Activated naive CD4-positive, alpha-beta T cell treated with Interleukin-2 at 50 U/mL for 16 hours (primary cell): ENCODE measurements around the gene GALNT14.

Experiments
- DNase-seq: peaks from one replicate; pipeline ENCODE4 v3.0.0-alpha.2; 2020

GALNT14 gene

DNA sequence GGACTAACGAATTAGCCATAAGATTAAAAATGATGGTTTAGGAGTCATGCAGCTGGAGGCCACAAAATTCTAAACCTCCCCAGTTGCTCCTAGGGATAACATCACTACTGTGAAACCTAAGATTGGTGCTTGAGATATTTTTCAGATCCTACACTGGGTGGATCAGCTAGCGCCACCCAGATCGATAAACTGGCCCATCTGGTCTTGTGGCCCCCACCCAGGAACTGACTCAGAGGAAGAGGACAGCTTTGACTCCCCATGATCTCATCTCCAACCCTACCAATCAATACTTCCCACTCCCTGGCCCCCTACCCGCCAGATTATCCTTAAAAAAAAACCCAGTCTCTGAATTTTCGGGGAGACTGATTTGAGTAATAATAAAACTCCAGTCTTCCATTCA, 5.5 kb downstream of the GALNT14 start:
- DNase-seq, result no peak

DNA sequence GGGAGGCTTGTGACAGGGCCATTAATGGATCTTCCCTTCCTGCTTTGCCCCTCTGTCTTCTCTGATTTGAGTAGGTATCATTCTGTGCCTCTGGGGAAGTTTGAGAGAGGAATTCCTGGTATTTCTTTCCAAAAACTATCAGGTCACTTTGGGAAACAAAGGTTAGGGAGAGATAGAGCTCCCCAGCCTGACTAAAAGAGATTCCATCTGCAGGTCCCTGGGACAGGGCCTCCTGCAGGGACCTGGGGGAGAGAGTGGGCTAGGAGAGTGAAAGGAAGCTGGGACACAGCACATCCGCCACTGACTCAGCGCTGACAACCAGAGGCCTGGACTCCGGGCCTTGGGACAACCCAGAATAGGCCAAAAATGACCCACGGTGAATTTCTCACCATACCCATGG, 6.4 kb downstream of the GALNT14 start:
- no peak for DNase-seq

DNA sequence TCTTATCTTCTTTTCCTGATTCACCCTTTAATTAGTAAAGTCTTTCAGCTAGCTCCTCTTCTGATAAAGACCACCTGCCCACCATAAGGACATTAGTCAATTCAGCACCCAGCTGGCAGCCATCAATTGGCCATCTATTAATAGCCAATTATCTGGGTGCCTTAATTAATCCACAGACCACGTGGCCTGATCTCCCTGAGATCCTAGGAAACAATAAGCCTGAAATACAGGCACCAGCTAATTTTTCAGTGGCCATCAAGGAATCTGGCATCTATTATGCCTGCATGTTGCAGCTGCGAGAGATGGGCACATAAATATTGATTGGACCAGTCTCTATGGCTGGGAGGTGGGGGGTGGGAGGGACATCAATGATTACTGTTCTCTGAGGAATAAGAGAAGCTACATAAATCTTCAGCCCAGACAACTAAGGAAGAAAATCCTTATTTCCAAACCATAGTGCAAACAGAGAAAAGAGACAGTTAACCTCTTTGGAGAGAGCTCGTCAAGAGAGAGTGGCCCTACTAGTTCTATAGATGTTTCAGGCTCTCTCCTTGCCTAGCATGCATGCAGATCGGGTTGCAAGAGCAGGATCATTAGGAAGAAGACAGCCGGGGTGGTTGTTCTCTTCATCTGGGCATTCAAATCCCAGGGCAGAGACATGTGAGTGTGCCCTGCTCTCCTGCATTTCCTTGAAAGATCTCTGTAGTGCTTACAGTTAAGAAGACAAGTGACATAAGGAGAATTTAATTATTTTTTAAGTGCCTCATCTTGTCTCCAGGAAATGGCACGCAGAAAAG, 8.7 kb downstream of the GALNT14 start:
- no peak for DNase-seq

DNA sequence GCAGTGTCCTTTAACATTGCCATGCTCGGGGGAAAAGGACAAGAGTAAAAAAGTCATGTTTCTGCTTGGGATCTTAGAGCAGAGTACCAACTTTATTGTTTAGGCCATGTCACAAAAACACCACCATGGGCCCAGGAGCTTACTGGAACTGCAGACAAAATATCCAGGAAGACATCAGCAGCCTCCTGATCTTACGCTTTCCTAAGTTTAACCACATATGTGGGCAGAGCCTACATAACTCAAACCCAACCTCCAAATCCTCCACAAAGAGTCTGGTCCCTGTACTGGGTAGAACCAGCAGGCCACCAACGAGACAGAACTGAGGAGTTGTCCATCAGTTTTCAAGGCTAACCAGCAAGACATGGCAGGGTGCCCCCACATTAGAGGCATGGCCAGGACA, 10.3 kb downstream of the GALNT14 start:
- no peak for DNase-seq

DNA sequence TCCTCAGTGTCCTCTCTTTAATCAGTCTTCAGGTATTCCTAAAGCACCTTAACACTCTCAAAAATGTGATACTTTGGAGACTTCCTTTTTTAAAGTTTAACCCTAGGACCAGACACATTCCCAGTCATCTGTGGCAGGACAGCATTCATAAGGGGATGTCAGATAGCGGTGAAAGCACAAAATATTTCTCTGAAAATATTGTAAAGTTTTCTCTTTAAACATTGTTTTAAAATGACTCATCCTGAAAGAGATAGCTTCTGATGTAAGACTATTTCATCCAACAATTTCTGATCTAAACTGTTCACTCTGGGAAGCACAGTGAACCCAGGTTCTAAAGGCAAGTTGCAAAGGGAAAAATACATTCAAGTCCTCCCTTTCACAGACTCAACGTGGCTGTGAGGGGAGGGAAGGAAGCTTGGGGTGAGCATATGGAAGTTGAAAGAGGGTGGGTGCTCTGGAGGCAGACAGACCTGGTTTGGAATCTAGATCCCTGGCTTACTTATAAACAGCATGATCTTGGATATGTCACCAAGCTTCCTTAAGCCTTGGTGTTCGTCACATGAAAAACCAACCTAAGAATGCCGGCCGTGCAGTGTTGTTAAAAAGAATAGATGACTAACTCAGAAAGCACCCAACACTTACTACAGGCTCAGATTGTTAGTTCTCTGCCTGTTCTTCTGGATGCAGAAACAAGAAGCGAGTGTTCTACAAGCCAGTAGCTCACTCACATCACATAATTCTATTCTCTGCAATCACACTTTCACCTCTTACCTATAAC, 12.1 kb downstream of the GALNT14 start:
- DNase-seq, result no peak

DNA sequence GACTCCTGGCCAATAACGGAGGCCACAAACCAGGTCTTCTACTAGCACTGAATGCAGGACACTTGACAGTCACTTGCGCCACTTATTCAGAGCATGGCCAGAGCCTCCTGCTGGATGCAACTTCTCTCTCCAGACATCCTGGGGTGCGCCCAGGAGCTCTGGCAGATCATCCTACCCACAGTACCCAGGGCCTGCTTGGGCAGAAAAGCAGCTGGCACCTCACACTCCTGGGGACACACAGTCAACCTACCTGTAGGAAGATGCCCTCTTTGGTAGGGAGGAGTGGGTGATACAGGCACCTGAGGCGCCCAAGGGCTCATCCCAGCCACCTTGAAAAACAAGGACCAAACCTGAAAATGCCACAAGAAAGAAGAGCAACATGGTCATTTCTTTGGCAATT, 13.3 kb downstream of the GALNT14 start:
- no peak for DNase-seq

DNA sequence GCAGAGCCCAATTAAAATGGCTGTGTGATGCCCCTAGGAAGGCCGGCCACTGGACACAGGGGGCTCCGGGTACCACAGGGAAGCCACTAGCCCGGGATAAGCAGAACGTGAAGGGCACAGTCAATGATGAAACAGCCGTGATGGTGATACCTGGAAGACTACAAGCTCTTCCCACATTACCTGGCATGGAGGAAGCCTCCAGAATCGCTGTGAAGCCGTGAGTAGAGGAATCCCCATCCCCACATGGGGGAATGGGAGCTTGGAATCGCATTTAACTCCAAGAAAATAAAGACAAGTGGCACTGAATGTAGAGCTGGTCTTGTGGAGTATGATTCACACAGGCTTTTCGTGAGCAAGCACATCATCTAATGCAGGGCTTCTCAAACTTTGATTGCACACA, 16.1 kb downstream of the GALNT14 start:
- no peak for DNase-seq

DNA sequence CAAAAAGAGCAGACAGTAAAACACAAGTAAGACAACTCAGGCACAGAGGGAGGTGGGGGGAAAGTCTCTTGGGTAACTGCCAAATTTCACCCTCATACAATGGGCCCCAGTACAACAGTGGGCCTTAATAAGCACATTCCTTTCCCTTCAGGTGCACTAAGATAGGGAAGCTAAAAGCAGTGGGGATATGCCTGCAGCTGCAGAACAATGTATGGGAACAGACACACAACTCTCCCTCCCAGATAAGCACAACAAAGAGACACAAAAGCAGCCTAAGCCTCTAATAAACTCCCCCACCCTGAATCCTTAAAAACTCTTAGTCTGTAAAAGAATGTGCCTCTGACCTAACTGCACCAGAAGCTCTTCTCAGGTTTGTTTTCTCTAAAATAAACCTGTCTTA, 24.5 kb downstream of the GALNT14 start:
- DNase-seq, result no peak

DNA sequence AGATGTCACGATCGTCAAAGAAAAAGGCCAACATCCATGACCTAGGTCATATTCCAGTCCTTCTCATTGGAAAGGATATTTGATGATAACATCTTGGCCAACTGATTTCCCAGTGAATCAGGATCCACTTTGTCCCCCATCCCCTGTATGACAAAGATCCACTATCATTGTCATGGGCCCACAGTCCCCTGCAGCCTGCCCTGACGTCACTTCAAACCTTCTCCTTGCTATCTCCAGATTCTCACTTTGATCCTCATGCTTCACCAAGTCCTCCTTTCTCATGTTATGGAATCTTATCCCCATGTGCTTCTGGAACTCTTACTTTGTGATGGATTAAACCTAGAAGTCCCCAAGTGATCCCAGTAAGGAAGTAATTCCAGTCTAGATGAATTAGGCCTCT, 25.7 kb downstream of the GALNT14 start:
- no peak for DNase-seq

DNA sequence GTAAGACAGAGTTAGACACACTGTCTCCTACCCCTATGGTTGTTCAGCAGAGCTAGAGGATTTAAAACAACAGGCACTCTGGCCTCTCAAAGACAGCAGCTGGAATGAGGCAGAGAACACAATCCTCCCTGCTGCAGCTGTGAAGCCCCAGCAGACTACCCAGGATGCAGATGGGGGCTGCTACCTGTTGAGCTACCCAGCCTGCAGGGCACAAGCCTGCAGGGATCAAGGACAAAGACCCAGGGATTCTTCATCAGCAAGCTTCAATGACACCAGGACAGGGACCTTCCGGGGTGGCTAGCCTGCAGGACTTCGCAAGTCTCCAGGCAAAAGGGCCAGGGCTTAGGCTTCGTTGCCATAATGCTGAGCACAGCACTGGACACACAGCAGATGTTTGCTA, 27.2 kb downstream of the GALNT14 start:
- DNase-seq, result no peak

DNA sequence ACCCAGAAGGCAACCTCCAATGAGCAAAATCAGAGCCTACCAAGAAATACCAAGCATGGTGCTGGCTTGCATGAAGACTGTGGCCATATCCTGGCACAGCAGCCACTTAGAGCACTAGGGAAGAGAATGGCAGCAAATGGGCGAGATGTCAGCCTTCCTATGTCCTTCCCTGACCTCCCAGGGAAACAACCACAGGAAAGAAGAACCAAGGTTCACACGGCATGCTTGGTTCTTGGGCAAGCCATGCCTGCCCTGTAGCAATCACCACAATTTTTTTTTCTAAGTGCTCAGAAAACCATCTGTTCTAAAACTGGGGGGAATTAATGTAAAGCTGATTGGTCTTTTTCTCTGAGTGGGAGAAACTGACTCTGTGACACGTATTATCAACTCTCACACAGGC, 27.8 kb downstream of the GALNT14 start:
- DNase-seq, result no peak

DNA sequence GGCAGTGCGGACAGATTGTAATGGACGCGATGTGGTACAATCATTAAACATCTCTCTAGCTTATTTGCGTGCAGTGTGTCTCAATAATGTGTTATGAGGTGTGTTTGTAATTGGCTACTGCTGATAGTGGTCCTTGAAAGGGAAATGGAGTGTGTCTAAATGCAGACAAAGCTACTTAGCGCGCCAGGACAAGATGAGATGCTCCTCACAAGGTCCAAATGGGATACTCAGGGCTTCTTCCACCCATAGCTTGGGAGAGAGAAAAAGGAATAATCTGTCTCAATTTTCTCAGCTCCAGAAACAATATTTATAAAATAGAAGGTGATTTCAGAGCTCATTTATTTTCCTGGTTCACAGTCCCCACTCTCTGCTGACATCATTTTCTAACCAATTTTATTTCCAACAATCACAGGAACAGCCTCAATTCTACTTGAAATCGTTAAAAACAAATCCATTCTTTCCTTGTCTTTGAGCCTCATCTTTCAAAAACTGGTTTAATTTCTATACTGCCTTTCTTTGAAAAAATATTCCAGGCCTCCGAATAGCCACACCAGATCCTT, 28.5 kb downstream of the GALNT14 start:
- no peak for DNase-seq

DNA sequence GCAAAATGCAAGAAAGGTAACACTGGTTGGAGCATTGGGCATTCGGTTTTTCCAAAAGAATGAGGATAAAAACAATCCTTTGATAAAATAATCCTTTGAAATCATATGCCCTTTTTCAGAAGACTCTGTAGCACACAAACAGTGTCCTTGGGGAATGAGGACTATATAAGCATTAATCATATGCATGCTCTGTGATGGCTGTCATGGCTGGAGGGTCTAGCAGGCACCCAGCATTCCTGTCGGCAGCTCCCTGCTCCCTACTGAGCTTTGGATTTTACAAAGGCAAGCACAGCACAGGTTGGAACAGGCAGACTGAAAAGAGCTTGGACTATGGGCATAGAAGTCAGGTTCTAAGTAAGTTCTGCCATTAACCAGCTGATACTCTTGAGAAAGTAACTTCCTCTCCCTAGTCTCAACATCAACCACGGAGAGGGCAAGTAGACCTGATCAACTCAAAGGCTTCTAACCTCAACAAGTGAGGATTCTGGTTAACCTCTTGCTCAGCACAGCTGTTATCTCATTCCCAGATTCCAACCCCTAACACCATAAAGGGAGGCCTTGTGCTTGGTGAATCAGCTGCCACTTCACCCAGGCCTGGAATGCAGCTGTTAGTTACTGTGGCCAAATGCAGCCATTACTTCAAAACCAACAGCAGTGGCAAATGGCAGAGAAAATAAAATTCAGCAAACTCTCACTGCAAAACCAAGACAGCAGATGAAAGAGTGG, 29.5 kb downstream of the GALNT14 start:
- DNase-seq, result no peak

DNA sequence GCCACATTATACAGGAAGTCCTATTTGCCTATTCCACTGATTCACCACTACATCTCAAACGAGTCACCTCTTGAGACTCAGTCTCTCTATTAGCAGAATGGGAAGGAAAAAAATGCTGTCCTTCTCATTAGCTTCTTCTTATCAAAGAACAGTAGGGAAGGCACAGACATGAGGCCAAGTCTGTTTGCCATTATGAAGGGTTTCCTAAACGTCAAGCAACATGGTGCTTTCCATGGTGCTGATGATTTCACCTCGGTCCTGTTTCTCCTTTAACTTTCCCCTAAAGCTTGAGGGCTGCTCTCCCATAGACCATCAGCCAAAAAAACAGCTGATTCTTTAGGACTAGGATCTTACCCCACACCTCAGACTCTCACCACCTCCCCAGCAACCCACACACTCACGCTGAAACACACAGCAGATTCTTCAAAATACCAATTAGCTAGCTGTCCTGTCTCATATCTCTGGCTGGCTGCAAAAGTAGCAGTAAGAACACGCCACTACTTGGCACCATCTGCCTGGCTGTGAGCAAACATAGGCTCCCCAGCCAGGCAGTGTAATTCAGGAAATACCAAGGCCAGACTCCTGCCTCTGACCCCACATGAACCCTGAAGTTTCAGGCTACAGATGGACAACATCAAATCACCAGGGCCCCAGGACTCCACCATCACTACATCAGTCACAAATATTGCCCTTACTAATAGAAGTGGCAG, 30.5 kb downstream of the GALNT14 start:
- DNase-seq, result no peak

DNA sequence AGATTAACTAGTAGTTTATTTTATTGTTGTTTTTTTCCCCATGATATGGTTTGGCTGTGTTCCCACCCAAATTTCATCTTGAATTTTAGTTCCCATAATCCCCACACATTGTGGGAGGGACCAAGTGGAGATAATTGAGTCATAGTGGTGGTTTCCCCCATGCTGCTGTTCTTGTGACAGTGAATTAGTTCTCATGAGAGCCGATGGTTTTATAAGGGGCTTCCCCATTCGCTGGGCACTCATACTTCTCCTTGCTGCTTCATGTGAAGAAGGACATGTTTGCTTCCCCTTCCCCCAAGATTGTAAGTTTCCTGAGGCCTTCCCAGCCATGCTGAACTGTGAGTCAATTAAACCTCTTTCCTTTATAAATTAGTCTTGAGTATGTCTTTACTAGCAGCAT, 36.5 kb downstream of the GALNT14 start:
- DNase-seq, result no peak

DNA sequence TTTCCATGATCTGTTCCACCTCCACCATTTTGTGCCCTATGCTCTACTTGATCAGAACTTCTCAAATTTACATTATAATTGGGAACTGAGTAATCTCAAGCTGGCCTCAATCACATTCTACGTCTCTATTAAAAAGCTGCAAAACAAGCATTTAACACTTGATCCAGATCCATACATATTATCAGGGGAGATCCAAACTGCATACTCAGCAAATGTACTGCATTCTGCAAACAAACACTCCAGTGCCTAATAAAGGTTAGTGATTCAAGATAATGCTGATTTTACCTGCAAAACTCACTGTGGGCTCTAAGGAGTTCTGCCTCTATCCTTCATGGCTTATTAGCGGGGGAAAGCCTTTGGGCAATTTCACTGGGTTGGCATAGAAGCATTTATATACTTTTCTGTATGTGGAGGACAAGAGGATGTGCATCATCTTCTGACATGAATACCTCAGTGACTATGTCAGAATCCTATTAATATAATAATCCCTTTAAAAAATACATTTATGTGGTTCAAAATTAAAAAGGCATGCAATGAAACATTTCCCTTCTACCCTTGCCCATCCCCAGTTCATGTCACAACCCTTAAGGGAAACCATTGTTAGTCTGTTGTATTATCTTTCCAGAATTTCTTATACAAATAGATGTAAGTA, 40.2 kb downstream of the GALNT14 start:
- no peak for DNase-seq

DNA sequence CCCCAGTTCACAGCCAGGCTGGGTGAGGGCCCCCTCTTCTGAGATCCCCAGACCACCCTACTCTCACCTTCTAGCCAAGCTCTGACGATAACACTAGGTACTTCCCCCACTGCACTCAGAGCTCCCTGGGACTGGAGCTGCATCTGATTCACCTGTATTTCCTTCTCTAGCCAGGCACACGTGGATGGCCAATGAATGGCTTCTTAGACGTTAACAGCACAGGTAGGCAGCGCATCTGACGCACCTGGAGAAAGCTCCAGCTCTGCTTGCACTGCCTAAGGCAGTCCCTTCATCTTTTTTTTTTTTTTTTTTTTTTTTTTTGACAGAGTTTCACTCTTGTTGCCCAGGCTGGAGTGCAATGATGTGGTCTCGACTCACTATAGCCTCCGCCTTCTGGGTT, 48.1 kb downstream of the GALNT14 start:
- DNase-seq, result no peak

DNA sequence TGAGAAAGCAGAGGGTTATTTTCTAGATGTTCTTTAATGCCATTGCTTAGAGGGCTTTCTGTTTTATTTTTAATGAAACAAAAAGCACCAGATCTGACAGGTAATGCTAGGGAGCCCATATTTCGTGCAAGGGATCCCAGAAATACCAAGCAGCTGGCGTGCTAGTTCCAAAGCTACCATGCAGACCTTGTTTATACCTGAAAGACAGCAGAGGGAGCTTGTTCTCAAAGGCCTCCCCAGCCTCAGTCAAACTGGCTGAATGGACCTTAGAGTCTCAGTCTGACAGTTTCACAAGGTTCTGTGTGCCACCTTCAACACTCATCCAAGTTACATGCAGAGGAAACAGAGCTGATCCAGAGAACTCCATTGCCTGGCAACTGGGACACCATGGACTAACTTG, 48.6 kb downstream of the GALNT14 start:
- DNase-seq, result no peak

DNA sequence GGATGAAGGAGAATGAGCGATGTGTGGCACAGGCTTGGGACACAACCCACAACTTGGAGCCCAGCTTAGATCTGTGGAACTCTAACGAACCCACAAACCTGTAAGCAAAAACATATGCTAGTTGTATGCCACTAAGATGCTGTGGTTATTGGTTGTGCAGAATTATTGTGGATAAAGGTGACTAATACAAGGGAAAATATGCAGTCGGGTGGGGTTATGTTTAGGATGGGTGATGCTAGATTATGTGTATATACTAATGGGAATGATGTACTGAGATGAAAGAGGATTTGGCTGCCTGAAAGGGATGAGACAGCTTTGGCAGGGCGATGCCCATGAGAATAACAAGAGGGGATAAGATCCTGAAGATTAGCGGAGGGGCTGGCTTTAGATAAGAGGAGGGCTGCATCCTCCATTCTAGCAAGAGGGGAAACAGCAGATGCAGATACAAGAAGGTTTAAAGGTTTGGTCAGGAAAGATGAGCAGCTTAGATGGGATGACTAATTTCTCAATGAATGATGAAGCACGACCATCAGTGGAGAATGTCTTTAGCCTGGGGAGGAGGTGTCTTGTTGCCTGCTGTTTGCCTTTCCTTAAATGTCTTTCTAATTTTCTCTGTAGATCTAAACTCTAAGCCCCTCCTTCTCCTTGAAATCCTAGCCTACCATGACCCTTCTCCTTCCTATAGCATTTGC, 49.6 kb downstream of the GALNT14 start:
- no peak for DNase-seq

DNA sequence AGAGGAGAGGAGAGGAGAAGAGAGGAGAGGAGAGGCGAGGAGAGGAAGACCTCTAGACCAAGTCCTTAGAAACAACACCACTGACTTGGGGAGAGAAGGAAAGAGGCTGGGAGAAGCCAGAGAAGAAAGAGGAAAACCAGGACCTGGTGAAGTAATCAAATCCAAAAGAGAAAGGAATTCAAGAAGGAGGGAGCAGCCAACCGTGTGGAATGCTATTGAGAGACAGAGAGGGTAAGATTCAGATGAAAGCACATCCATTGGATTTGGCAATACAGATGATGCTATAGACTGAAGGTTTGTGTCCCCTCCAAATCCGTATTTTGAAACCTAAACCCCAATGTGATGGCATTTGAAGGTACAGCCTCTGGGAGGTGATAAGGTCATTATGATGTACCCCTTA, 50.7 kb downstream of the GALNT14 start:
- DNase-seq, result no peak

DNA sequence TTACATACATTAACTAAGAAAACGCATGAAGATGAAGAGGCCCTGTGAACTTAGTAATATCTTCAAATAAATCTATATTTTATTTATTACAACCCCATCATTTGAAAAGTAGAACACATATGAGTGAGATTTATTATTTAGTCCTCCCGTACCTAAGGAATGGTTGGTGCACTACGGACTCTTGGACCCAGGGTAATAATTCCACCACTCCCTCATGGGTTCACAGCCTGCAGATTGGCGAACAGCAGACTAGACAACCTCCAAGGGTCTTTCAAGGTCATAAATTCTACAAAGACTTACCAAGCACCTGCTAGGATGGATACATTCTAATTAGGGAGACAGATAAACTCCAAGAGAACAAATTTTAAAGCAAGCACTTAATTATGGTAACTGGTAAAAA, 51.6 kb downstream of the GALNT14 start:
- no peak for DNase-seq
